Endometrium (tissue), 2 donors: ENCODE measurements around the gene GPSM3.
"Not testable (repeated sequence)": the region's sequence is repeated elsewhere in the genome, so short reads cannot be mapped to it uniquely, and the experiment has no call there.

Experiments used
- FAIRE-seq: peaks from 2 replicates; lab custom pipeline; 2012; peaks lifted over from hg19 to GRCh38; lab: Jason Lieb, UNC
- donor health status: control.
- donor health status: control.

The GPSM3 gene, protein sequence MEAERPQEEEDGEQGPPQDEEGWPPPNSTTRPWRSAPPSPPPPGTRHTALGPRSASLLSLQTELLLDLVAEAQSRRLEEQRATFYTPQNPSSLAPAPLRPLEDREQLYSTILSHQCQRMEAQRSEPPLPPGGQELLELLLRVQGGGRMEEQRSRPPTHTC

DNA sequence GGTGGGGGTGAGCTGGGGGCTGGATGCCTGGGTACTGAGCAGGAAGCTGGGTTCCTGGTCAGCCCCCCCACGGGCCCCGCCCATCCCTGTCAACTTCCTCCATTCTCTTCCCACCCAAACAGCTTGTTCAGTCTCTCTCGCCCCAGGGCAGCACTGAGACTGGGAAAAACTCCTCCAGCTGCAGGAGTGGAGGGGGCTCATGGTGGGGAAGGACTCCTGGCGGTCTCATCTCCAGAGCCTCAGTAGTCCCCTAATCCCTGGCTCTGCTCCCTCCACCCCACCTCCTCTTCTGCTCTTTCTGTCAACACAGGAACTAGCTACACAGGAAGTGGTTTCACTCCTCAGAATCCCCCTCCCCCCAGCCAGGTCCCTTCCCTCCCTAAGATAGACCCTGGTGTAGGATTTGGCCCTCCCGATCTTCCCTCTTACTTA is at the start of gene GPSM3:
GPSM3 (minus strand) TSS at position 36 of the 432 bp plus-strand sequence. CDS start 130 bp downstream, outside the sequence.
- FAIRE-seq, result no peak

DNA sequence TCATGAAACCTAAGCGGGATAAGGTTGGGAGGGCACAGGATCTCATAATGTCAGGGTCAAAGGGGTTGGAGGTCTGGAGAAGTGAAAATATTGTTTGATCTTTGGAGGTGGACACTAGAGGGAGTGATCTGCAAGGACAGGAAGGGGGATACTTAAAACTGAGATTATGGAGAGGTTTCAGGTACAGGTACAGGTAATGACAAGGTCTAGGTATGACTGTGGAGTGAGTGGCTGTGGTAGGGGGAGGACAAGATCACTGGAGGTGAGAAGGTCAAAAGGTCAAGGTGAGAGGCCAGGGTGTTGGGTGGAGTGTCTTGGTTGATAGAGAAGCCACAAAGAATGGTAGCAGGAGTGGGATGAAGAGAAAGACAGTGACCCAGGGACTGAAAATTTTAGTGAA is 48.2 kb upstream of the GPSM3 start:
- no peak for FAIRE-seq

DNA sequence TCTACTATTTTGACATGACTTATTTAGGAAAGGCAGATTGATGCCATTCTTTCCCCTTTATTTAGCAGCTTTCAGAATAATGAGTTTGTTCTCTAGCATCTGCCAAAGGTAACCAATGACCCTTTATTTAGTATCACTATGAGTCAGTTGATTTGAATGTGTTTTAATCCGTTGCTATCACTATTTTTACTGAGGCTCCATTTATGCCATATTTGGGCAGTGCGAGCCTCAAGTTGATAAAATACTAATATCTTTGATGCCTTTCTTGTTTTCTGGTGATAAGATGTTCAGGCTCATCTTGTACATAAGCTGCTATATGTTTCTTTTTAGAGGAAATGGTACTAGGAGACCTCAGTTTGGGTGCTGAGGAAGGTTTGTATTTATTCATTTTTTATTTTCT is 47.0 kb upstream of the GPSM3 start:
- no peak for FAIRE-seq

DNA sequence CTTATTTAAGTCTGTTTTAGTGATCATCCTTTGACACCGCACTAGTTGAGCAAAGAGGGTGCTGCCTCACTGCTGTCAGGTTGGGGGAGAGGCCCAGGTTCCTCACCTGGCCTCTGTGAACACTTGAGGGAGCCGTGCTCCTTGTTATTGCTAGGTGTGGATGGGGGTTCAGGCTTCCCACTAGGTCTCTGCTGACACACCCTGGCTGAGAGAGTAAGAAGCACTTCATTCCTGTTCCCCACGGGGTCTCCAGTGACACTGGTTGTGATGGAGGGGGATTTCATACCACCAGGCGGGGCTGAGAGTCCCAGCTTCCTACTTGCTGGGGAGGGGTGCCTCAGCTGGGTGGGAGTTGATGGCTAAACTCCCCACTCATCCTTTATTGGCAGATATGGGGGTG is 42.5 kb upstream of the GPSM3 start:
- no peak for FAIRE-seq

DNA sequence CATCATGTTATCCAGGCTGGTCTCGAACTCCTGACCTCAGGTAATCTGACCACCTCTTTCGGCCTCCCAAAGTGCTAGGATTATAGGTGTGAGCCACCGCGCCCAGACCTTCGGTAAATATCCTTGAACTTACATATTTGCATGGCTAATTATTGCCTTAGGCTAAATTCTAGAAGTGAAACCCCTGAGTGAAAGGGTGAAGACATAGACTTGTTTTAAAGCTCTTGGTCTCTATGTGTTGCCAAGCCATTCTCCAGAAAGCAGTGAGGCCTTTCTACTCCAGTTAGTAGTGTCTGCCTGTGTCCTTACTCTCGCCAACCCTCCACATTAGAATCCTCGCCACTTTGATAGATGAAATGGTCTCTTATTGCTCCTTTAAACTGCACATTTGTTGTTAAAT is 34.0 kb upstream of the GPSM3 start:
- FAIRE-seq, result no peak

DNA sequence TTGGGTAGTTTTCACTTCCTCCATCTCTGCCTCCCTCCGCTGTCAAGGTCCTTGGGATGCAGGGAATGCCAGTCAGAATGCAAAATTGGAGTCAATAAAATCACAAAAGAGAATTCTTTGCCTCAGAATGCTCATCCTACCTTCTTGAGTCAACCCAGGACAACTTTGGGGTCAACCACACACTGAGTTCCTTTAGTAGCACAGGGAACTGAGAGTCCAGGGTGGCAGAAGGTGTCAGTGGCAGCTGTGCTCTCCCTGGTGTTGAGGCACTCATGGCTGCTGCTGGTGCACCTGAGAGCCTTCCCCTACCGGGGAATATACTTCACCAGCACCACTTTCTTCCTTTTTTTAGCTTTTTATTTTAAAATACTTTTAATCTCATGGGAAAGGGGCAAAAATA is 32.3 kb upstream of the GPSM3 start:
- FAIRE-seq, result no peak

DNA sequence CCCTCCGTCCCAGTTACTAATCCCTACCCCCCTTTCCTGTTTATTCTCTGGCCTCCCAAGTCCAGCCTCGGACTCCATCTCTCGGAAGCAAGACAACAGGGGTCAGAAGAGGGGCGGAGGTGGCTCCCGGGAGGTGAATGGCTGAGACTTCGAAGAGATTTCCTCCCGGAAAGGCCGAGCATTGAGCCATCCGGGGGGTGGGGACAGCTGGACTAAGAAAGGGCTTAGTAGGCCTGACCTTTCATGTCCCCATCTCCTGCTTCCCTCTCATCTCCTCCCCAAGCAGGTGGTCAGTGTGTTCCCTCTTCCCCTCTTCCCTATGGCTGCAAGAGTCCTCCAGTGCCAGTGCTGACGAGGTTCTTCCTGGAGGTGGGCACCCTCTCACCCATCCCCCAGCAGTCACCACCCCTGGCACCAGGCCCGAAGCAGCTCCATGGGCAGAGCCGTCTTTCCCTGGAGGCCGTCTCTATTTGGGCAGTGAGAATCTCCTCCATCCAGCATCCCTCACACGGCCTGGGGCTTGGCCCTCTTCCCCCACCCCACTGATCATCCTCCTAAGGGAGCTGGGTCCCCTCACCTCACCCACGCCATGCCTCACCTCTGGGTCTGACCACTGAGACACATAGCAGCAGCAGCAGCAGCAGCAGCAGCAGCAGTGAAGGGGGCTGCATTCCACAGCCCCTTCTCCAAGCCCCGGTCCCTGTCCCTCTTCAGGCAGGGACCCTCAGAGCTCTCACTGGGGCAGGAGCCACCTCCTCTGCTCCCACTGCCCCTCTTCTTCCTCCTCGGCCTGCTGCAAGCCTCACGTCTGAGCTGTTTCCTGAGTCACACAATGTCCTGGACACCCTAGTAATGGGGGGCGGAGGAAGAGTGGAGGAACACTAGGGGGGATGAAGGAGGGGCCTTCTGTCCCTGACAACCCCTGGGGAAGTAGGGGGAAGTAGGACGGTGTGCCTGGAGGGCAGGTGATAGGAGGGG is 31.1 kb upstream of the GPSM3 start, which contains the start of gene NOTCH4:
NOTCH4 (minus strand) TSS at position 810 of the 978 bp plus-strand sequence; CDS start at position 671, 139 bp downstream.
- FAIRE-seq, result no peak

DNA sequence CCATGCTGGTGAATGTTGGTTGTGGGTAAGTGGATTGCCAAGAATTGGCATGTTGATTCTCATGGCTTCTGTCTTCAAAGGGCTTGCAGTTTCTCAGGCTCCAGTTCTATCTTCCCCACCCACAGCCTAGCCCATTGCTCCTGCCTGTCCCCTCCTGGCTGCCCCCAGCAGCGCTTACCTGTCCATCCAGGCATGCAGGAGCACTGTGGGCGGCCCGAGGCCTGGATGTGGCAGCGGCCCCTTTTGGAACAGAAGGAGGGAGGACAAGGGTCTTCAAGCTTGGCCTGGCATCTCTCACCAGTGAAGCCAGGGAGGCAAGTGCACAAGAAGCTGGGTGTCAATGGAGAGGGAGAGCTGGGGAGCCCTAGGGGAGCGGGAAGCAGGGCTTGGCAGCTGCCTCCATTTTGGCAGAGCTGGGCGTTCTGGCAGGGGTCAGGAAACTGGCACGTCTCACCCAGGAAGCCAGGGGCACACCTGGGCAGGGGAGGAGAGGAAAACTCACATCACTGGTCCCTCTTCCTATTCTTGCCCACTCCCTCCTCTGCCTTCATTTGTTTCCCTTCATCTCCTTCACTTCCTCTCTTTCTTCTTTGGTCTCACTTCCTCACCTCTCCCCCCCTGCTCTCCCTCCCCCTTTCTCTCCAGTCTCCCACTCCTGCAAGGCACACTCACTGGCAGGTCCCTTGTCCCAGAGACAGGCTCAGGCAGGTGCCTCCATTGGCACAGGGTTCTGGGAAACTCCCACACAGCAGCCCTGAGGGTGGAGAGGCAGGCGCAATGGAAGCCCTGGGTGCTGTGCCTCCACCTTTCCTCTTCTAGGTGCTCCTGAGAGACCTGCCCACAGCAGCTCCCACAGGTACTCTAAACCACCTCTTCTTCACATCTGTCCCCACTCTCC is 30.1 kb upstream of the GPSM3 start:
- no peak for FAIRE-seq

DNA sequence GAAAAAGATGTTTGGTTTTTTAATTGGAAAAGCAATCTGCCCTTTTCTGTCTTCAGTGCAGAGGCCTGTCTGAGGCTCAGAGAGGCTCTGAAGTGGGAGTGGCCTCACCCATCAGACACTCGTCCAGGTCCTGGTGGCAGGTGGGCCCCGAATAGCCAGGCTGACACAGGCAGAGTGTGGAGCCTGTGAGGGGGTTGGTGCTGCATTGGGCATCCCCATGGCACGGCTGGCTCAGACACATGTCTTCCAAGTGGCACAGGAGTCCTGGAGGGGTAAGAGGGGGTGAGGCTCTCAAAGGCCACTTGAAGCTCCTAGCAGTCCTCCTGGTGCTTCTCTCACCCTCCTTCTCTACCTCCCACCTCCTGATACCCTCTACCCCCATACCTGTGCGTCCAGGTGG is 27.6 kb upstream of the GPSM3 start:
- no peak for FAIRE-seq

DNA sequence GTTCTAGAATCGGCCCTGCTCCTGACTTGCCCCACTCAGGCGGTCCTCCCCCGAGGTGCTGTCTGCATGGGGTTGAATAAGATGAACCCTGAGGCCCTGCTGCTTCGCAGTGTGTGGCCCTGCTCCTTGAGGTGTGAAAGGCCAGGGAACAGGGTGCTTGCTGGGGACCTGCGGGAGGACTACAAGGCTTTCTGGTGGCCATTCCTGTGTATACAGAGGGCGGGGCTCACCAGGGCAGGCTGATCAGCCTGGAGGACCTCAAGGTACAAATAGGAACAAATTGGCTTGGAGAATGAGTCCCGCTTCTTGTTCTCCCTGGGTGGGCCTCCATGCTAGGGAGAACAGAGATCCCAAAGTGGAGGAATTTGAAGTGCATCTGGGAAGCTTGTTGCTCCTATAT is 25.7 kb upstream of the GPSM3 start:
- FAIRE-seq, result no peak

DNA sequence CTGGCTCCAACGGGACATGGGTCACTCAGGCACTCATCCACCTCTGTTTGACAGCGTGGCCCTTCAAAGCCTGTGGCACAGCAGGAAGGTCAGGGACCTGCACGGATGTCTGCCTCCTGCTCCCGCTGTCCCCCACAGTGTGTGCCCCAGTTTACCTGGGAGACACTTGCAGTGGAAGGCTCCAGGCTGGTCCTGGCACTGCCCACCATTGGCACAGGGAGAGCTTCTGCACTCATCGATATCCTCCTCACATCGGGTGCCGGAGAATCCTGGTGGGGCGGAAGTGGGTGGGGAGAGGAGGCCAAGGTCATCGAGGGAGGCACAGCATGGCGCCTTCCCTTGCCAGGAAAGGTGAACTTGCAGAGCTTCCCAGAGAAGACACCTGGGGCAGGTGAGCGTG is 24.6 kb upstream of the GPSM3 start:
- FAIRE-seq, result no peak

DNA sequence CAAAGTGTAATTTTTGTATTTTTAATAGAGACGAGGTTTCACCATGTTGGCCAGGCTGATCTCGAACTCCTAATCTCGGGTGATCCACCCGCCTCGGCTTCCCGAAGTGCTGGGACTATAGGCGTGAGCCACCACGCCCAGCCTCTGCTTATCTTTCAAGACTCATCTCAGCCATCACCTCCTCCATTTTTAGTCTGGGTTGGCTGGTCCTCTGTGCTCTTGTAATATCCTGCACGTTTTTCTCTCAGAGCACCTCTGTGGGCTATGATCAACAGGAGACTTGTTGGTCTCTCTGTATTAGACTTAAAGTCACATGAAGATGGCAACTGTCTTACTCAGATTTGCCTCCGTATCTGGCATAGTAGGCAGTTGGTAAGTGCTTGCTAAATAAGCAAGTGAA is 23.8 kb upstream of the GPSM3 start:
- no peak for FAIRE-seq

DNA sequence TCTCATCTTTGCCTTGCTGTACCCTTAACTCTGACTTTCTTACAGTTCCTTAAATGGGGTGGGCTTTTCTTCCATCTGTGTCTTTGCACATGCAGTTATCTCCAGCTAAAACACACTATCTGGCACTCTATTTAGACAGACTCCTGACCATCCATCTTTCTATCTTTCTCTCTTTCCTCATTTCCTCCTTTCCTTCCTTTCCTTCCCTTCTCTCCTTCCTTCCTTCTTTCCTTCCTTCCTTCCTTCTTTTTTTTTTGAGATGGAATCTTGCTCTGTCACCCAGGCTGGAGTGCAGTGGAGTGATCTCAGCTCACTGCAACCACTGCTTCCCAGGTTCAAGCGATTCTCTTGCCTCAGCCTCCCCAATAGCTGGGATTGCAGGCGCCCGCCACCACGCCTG is 23.2 kb upstream of the GPSM3 start:
- FAIRE-seq, result no peak

DNA sequence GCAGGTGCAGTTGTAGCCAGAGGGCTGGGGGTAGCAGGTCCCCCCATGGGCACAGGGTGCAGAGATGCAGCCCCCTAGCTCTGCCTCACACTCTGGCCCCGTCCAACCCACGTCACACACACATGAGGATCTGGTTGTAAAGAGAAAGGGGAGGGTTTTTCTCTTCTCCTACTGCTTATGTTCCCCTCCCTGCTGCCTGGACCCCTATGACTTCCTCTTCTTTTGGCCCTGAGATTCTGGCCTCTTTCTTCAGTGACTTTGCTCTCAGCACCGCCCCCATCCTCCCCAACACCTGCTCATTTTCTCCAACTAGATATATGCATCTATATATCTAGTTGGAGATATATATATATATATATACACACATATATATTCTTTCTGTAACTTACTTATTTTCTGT is 21.7 kb upstream of the GPSM3 start:
- FAIRE-seq, result no peak

DNA sequence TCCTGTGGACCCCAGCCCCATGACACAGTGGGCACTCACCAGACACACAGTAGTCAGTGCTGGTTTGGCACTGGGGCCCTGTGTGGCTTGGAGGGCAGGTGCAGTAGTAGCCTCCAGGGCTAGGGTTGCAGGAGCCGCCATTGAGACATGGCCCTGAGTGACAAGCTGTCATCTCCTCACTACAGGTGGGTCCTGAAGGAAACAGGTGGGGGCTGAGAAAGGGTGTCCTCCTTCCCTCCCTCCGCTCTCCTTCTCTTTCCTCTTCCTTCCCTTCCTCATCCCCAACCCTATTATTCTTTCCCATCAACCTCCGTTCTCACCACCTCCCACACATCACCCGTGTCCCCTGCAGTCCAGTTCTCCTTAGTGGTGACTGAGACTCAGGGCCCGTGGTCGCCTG is 21.2 kb upstream of the GPSM3 start:
- no peak for FAIRE-seq

DNA sequence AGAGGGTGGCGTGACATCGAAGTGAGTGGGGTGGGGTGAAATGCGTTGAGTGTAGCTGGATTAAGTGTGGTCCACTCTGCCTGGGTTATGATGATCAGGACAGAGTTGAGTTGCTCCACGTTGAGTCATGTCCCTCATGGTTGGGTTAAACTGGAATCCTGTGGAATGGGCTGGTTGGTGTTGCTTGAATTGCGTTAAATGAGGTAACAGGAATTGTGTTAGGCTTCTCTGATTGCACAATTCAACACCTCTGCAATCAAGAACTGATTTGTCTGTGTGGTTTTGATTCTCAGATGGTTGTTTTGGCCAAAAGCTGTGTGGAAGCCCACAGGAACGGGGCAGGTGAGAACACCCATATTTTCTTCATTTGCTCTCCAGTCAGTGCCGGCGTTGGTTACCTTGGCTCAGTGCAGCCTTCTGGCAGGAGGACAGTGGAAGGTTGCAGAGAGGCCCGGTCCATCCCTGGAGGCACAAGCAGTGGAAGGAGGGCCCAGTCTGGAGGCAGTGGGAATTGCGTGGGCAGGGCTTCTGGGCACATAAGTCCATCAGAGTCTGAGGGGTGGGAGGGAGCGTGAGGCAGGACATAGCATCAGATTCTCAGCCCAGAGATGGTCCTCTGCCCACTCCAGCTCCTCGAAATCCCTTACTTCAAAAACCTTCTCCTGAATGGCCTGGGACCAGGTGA is 19.8 kb upstream of the GPSM3 start:
- FAIRE-seq, result no peak

DNA sequence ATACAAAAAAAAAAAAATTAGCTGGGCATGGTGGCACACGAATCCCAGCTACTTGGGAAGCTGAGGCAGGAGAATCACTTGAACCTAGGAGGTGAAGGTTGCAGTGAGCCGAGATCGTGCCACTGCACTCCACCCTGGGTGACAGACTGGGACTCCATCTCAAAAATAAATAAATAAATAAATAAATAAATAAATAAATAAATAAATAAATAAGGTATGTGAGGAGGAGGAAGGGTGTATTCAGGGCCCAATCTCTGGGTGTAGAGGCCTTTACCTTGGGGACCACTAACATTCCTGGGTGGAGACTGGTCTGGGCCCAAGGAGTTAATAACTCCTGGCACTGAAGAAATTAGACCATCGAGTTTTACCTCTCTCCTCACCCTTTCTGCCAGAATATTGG is 19.0 kb upstream of the GPSM3 start:
- not testable (repeated sequence) for FAIRE-seq

DNA sequence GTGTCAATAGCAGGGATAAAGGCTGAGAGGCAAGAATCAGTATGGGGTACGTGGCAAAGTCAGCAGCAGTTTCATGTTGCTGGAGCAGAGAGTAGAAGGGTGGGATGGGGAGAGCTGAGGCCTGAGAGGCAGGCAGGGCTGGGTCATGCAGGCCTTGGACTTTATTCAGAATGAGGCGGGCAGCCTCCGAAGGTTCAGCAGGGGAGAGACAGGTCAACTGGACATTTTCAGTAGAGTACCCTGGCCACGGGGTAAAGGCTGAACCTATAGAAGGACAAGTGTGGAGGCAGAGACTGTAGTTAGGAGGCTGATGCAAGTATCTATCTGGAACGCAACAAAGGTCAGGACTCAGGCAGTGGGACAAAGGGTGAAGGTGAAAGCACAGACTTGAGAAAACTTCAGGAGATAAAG is 17.8 kb upstream of the GPSM3 start:
- FAIRE-seq, result no peak

DNA sequence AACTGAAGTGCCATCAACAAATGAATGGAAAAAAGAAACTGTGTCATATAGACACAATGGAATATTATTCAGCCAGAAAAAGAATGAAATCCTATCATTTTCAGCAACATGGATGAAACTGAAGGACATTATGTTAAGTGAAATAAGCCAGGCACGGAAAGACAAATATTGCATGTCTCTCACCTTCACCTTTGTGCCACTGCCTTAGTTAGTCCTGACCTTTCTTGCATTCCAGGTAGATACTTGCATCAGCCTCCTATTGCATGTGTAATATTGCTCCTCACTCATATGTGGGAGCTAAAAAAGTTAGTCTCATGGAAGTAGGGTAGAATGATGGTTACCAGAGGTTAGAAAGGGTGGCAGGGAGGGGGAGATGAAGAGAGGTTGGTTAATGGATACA is 16.6 kb upstream of the GPSM3 start:
- FAIRE-seq, result no peak

DNA sequence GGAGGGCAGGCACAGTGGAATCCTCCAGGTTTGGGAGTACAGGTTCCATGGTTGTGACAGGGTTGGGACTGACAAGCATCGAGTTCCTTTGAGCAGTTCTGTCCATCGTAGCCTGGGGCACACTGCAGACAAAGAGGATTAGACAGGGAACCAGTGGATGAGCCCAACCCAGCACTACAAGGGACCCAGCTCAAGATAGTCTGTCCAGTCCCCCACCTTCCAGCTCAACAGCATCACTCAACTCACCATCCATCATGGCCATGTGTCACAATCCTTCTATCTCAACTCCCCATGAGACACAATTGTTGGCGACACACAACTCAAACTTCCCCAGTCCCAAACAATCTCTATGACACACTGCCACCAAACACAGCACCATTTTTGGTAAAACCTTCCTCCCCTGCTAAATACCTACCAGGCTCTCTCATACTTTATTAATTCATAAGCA is 11.8 kb upstream of the GPSM3 start:
- FAIRE-seq, result no peak

DNA sequence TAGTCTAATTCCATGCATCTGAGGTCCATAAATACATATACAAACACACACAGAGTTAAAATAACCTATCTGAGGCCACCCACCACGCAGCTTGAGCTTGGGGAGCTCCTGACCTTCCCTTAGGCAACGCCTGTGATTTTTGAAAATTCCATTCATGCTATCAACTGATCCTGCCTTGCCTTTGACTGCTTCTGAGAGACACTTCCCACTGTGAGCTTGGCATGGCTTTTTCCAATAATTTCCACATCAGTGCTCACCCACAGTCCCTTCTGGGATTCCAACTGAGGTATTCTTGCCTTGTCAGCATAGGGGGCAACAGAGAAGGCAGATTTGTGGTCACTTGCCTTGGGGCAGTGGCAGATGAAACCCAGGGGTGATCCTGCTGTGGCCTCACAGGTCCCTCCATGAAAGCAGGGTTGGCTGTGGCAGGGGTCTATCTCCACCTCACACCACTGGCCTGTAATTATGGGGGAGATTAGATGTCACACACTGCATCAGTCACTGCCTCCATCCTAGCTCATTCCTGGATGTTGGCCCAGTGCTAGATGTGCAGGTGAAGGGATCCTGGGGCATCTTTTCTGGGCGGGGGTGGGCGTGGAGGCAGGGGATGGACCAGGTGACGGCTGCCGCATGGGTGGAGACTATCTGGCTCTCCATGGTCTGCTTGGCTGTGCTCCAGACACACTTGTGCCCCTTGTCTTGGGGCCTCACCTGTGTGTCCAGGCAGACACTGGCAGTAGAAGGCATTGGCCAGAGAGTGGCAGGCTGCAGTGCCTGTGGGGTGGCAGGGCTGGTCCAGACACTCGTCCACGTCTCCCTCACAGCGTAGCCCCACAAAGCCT is 11.2 kb upstream of the GPSM3 start:
- no peak for FAIRE-seq
